Smooth muscle cell (in vitro differentiated cells): ENCODE measurements around the gene VPS13C. TPM values are rescaled to one million over a fixed set of nuclear protein-coding genes. Genes with fewer than 3 reads are reported as not detected.

Experiments
- DNase-seq: peaks from one replicate; lab custom pipeline; 2025; ENCODE audit not compliant: unreplicated experiment; lab: John Stamatoyannopoulos, UW
- H2AFZ ChIP-seq: fragments of 200-600 bp; sonication (generic); 2 replicates; pipeline ENCODE4 v1.6.0; 2016; ENCODE audit warnings: antibody characterized with exemption, low read depth, mild to moderate bottlenecking
- H3F3A ChIP-seq: fragments of 200-600 bp; sonication (generic); 2 replicates; pipeline ENCODE4 v1.6.0; 2017; ENCODE audit warnings: antibody characterized with exemption, low read depth
- H3K27ac ChIP-seq: fragments of 200-600 bp; sonication (generic); 2 replicates; pipeline ENCODE4 v1.5.1; 2016; ENCODE audit warnings: low read depth, mild to moderate bottlenecking
- H3K27me3 ChIP-seq: fragments of 200-600 bp; sonication (generic); 2 replicates; pipeline ENCODE4 v1.6.1; 2016; ENCODE audit warnings: low read depth, mild to moderate bottlenecking
- H3K36me3 ChIP-seq: fragments of 200-600 bp; sonication (generic); 2 replicates; pipeline ENCODE4 v1.5.1; 2016; ENCODE audit warnings: low read depth
- H3K4me1 ChIP-seq: fragments of 200-600 bp; sonication (generic); 2 replicates; pipeline ENCODE4 v1.5.1; 2016; ENCODE audit warnings: low read depth
- H3K4me2 ChIP-seq: fragments of 200-600 bp; sonication (generic); 2 replicates; pipeline ENCODE4 v1.6.0; 2016; ENCODE audit warnings: mild to moderate bottlenecking
- H3K4me3 ChIP-seq: fragments of 200-600 bp; sonication (generic); 2 replicates; pipeline ENCODE4 v1.5.1; 2016; ENCODE audit warnings: mild to moderate bottlenecking
- H3K79me2 ChIP-seq: fragments of 200-600 bp; sonication (generic); 2 replicates; pipeline ENCODE4 v1.6.0; 2016; ENCODE audit warnings: low read depth, mild to moderate bottlenecking
- H3K9ac ChIP-seq: fragments of 200-600 bp; sonication (generic); 2 replicates; pipeline ENCODE4 v1.6.0; 2016; ENCODE audit warnings: low read depth
- H3K9me3 ChIP-seq: fragments of 200-600 bp; sonication (generic); replicated peaks from 2 replicates; pipeline ENCODE4 v1.5.1; 2016; ENCODE audit warnings: low read depth
- H4K20me1 ChIP-seq: fragments of 200-600 bp; sonication (generic); 2 replicates; pipeline ENCODE4 v1.6.0; 2016; ENCODE audit warnings: low read depth
- CTCF ChIP-seq: fragments of 200-600 bp; sonication (generic); IDR thresholded peaks from 2 replicates; pipeline ENCODE4 v1.5.1; 2017; ENCODE audit warnings: borderline replicate concordance, mild to moderate bottlenecking, antibody characterized with exemption; ENCODE audit not compliant: insufficient read depth, poor library complexity, severe bottlenecking
- WGBS: methylation state at CpG from one replicate; pipeline ENCODE4 v1.1.7; 2016; ENCODE audit warnings: low lambda C conversion rate; 5-methylcytosine and 5-hydroxymethylcytosine counted together
- polyA plus RNA-seq: library from polyadenylated mRNA; unstranded; fragments of >200 nt; fragmentation: Nextera tagmentation; extraction: Ambion mirVana; gene quantifications from 2 replicates; pipeline ENCODE4 v1.2.1, GENCODE V29; 2016
- total RNA-seq: library from RNA; depleted of rRNA; stranded (reverse); fragments of >200 nt; gene quantifications from 2 replicates; pipeline ENCODE4 v1.2.3, GENCODE V29; 2014

The VPS13C gene
- total and polyA plus RNA-seq, 2 experiments from 2014 or later = 2.8 to 33.8 TPM

DNA sequence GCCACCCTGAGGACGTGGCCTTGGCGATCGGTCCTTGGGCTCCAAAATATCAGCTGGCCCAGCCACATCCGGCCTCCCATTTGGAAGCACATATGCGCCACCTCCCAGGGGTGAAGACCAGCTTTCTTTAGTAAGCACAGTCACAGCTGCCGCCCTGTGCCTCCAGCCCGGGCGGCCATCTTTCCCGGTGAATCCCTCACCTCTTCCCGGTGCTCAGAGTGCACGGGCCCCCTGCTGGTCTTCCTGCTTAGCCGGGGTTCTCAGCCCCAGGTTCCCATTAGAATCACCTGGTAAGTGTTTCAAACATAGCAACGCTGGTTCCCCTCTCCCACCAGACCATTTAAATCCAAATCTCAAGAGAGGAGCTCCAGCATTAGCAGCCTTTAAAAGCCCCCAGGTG is 232.2 kb downstream of the VPS13C start:
- no peak for DNase-seq
- Histone ChIP-seq H2AFZ (no peak overlapping the region), H3K4me3 (no peak overlapping the region), H3K9ac (no peak overlapping the region), H4K20me1 (no peaks in the 10 kb centered on the region), H3K4me1 (no peaks in the 10 kb centered on the region), H3K4me2 (no peak overlapping the region), H3F3A (no peaks in the 10 kb centered on the region), H3K27me3 (no peaks in the 10 kb centered on the region), H3K36me3 (no peaks in the 10 kb centered on the region), H3K27ac (no peak overlapping the region), H3K9me3 (no peaks in the 10 kb centered on the region), H3K79me2 (no peaks in the 10 kb centered on the region)
- 91% methylated on average over 13 of the region's 13 CpGs for WGBS
- TF ChIP-seq CTCF = no peak

DNA sequence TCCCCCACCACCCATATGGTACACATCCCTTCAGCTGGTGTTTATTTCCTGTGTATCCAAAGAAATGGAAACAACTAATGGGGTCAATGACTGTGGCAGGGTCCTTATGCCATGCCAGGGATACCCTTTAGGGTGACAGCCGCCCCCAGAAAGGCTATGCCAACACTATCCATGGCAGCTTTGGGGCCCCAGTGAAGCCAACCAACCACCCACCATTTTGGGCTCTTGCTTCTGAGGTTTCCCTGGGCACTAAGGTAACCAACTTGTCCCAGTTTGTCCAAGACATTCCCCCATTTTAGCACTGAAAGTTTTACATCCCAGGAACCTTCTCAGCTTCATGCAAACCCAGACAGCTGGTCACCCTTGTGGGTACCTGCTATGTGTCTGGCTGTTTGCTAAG is 233.1 kb downstream of the VPS13C start:
- WGBS = 96% methylated on average over 1 of the region's 1 CpG
- H3K4me1 ChIP-seq = no peaks in the 10 kb centered on the region

DNA sequence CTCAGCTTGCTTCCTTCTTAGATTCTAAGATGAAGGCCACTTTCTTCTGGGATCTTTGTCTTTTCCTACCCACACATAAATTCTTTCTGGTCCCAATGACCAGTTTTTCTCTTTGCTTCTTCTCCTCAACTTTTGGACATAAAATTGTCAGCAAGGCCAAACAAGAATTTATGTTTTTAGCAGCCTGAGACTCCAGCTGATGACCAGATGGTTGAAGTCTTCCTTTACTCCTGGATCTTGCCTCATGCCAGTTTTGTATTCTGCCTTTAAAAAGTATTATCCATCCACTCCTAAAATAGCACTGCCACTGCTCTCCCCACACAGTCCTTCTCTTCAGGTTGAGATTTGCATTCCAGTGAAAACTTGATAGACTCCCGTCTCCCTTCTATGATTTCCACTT is 236.0 kb downstream of the VPS13C start:
- 39% methylated on average over 1 of the region's 1 CpG for WGBS
- Histone ChIP-seq H3K36me3 (no peaks in the 10 kb centered on the region), H3K4me2 (no peak overlapping the region), H3K4me3 (no peak overlapping the region), H2AFZ (no peak overlapping the region), H3K27ac (no peak overlapping the region), H4K20me1 (no peaks in the 10 kb centered on the region), H3K9ac (no peak overlapping the region), H3K79me2 (no peaks in the 10 kb centered on the region), H3K27me3 (peaks cover 20% of the 10 kb centered on the region), H3F3A (no peaks in the 10 kb centered on the region), H3K9me3 (no peaks in the 10 kb centered on the region), H3K4me1 (no peaks in the 10 kb centered on the region)
- TF ChIP-seq CTCF = no peak
- DNase-seq = no peak

More for the DNA sequence above, 233.1 kb downstream of the VPS13C start:
- H3K9ac ChIP-seq = no peak overlapping the region
- no peak overlapping the region for H3K4me2 ChIP-seq
- H3K4me3 ChIP-seq = no peak overlapping the region
- no peak for TF ChIP-seq CTCF
- H3K27me3 ChIP-seq = no peaks in the 10 kb centered on the region
- H3K79me2 ChIP-seq = no peaks in the 10 kb centered on the region
- no peak overlapping the region for H3K27ac ChIP-seq
- no peaks in the 10 kb centered on the region for H4K20me1 ChIP-seq
- no peaks in the 10 kb centered on the region for H3K9me3 ChIP-seq
- H3F3A ChIP-seq = no peaks in the 10 kb centered on the region
- H2AFZ ChIP-seq = no peak overlapping the region
- DNase-seq = no peak
- H3K36me3 ChIP-seq = no peaks in the 10 kb centered on the region

GRCh38 chr15:61822511-61822910 is 237.7 kb downstream of the VPS13C start:
- H2AFZ ChIP-seq = no peak overlapping the region
- no peak for TF ChIP-seq CTCF
- H3K79me2 ChIP-seq = no peaks in the 10 kb centered on the region
- no peaks in the 10 kb centered on the region for H3F3A ChIP-seq
- H3K27ac ChIP-seq = no peak overlapping the region
- no peaks in the 10 kb centered on the region for H3K36me3 ChIP-seq
- peaks cover 20% of the 10 kb centered on the region for H3K27me3 ChIP-seq
- no peak overlapping the region for H3K4me3 ChIP-seq
- DNase-seq = no peak
- no peaks in the 10 kb centered on the region for H4K20me1 ChIP-seq
- WGBS = 92% methylated on average over 3 of the region's 3 CpGs
- no peak overlapping the region for H3K4me2 ChIP-seq
- no peak overlapping the region for H3K9ac ChIP-seq
- no peaks in the 10 kb centered on the region for H3K4me1 ChIP-seq
- no peaks in the 10 kb centered on the region for H3K9me3 ChIP-seq
